SH-SY5Y (cell line): ENCODE results near the gene IGF1R.

Experiments
- GATA2 ChIP-seq: IDR thresholded peaks from 2 replicates; pipeline ENCODE4 v1.6.1; 2011; ENCODE audit warnings: mild to moderate bottlenecking, low read depth, low read length
- GATA3 ChIP-seq: IDR thresholded peaks from 2 replicates; pipeline ENCODE4 v1.6.1; 2011; ENCODE audit warnings: low read depth, mild to moderate bottlenecking, low read length, moderate library complexity

DNA sequence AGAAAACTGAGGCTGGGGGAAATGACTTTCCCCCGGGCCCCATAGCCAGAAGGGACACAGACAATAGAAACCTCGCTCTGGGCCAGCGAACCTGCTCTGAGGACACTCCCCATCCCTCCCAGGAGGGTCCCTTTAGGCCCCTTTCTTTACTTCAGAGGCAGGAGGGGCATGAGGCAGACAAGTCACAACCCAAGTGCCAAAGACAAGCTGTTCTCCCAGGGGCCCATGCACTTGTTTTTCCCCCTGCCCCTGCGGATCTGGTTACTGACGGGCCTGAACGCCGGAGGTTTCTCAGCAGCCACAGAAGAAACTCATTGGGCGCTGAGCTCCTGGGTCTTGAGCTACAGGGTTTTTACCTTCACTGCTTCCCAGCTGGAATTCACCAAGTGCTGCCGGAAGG, 349.4 kb downstream of the IGF1R start:
- TF ChIP-seq GATA2 (no peak), GATA3 (no peak)
